Measurements from ENCODE around the gene SCRT2. TPM values are rescaled to one million over a fixed set of nuclear protein-coding genes. Genes with fewer than 3 reads are reported as not detected.

Gene SCRT2
- total RNA-seq, 2 experiments from 2014 or later = not detected

- ATAC-seq (ENCODE audit: low read depth) = no peak
These were observed 2.0 kb downstream of the SCRT2 start for GRCh38 chr20:673603-674001.

GRCh38 chr20:672963-673602 is 2.5 kb downstream of the SCRT2 start:
- ATAC-seq (ENCODE audit: low read depth) (no peak), DNase-seq (no peak)
- Mint-ChIP-seq H3K27ac (no peak overlapping the region), H3K4me3 (no peak overlapping the region), H3K36me3 (no peaks in the 10 kb centered on the region), H3K9me3 (no peaks in the 10 kb centered on the region), H3K27me3 (peaks cover 66% of the 10 kb centered on the region), H3K4me1 (peaks cover 14% of the 10 kb centered on the region)
- POLR2A ChIA-PET = no interaction called here

More at GRCh38 chr20:673603-674001, 2.0 kb downstream of the SCRT2 start:
- DNase-seq = no peak
- no peaks in the 10 kb centered on the region for H3K36me3 Mint-ChIP-seq
- H3K4me1 Mint-ChIP-seq = peaks cover 14% of the 10 kb centered on the region
- H3K4me3 Mint-ChIP-seq = no peak overlapping the region
- POLR2A ChIA-PET = no interaction called here
- peaks cover 64% of the 10 kb centered on the region for H3K27me3 Mint-ChIP-seq
- H3K27ac Mint-ChIP-seq = no peak overlapping the region
- H3K9me3 Mint-ChIP-seq = no peaks in the 10 kb centered on the region

GRCh38 chr20:671252-672030 is 4.2 kb downstream of the SCRT2 start:
- H3K4me3 Mint-ChIP-seq = no peak overlapping the region
- peaks cover 16% of the 10 kb centered on the region for H3K4me1 Mint-ChIP-seq
- peaks cover 62% of the 10 kb centered on the region for H3K27me3 Mint-ChIP-seq
- ATAC-seq (ENCODE audit: low read depth) = no peak
- H3K36me3 Mint-ChIP-seq = no peaks in the 10 kb centered on the region
- H3K27ac Mint-ChIP-seq = peak overlapping the region; percentile 9
- POLR2A ChIA-PET = no interaction called here
- no peaks in the 10 kb centered on the region for H3K9me3 Mint-ChIP-seq
- DNase-seq = no peak

- peaks cover 63% of the 10 kb centered on the region for H3K27me3 Mint-ChIP-seq
- no peaks in the 10 kb centered on the region for H3K36me3 Mint-ChIP-seq
- H3K9me3 Mint-ChIP-seq = no peaks in the 10 kb centered on the region
- no peak for ATAC-seq (ENCODE audit: low read depth)
- H3K4me3 Mint-ChIP-seq = no peak overlapping the region
- H3K27ac Mint-ChIP-seq = no peak overlapping the region
- no peak for DNase-seq
- POLR2A ChIA-PET = no interaction called here
- H3K4me1 Mint-ChIP-seq = peaks cover 11% of the 10 kb centered on the region
These were observed 6.0 kb downstream of the SCRT2 start for GRCh38 chr20:669573-669972.

DNA sequence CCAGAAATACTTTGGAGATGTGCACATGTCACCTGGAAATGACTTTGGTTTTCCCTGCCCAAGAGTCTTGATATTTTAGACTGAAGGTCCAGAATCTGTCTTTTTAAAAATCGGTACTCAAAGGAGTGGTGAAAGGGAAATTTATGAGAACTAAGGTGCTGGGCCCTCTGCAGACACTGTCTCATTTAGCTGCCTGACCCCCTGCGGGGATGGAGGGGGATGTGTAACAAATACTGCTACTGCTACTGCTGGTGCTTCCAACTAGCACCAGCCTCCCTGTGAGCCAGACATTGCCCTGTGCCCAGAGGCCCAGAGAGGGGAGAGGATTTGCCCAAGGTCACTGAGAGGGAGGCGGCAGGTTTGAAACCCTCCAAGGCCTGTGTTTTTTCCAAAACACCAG is 7.0 kb downstream of the SCRT2 start:
- ATAC-seq (ENCODE audit: low read depth) = no peak
- Mint-ChIP-seq H3K36me3 (no peaks in the 10 kb centered on the region), H3K9me3 (no peaks in the 10 kb centered on the region), H3K27ac (no peak overlapping the region), H3K4me1 (peaks cover 13% of the 10 kb centered on the region), H3K27me3 (peaks cover 56% of the 10 kb centered on the region), H3K4me3 (no peak overlapping the region)
- DNase-seq = no peak
- POLR2A ChIA-PET = no interaction called here

DNA sequence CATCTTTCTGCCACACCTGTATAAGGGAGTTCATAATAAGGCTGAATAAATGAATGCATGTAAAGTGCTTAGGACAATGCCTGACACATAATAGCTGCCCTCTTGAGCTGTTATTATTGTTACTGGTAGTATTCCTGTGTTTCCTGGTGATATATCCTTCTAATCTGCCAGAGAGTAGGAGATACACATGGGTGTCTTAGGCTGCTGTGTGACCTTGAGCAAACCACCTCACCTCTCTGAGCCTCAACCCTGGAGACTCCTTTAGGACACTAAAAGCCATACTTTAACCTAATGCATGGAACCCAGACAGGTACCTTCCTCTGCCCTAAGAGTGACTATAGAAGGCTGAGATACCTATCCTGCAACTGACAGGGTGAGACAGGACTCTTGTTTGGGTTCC is 7.6 kb downstream of the SCRT2 start:
- peaks cover 15% of the 10 kb centered on the region for H3K4me1 Mint-ChIP-seq
- no peaks in the 10 kb centered on the region for H3K9me3 Mint-ChIP-seq
- ATAC-seq (ENCODE audit: low read depth) = no peak
- no peak overlapping the region for H3K27ac Mint-ChIP-seq
- DNase-seq = no peak
- no peak overlapping the region for H3K4me3 Mint-ChIP-seq
- peaks cover 54% of the 10 kb centered on the region for H3K27me3 Mint-ChIP-seq
- POLR2A ChIA-PET = no interaction called here
- no peaks in the 10 kb centered on the region for H3K36me3 Mint-ChIP-seq

GRCh38 chr20:667351-668034 is 8.1 kb downstream of the SCRT2 start:
- Mint-ChIP-seq H3K27me3 (peaks cover 55% of the 10 kb centered on the region), H3K4me3 (no peak overlapping the region), H3K27ac (no peak overlapping the region), H3K9me3 (no peaks in the 10 kb centered on the region), H3K4me1 (peaks cover 20% of the 10 kb centered on the region), H3K36me3 (no peaks in the 10 kb centered on the region)
- POLR2A ChIA-PET = no interaction called here
- DNase-seq (peak; percentile 76), ATAC-seq (ENCODE audit: low read depth) (peak; percentile 52)

- Mint-ChIP-seq H3K27me3 (peaks cover 53% of the 10 kb centered on the region), H3K4me3 (no peak overlapping the region), H3K36me3 (no peaks in the 10 kb centered on the region), H3K27ac (no peak overlapping the region), H3K9me3 (no peaks in the 10 kb centered on the region), H3K4me1 (peaks cover 17% of the 10 kb centered on the region)
- ATAC-seq (ENCODE audit: low read depth) (no peak), DNase-seq (no peak)
- POLR2A ChIA-PET = no interaction called here
These were observed 8.7 kb downstream of the SCRT2 start for GRCh38 chr20:666877-667276.

GRCh38 chr20:665276-665675 is 10.3 kb downstream of the SCRT2 start:
- DNase-seq (no peak), ATAC-seq (ENCODE audit: low read depth) (no peak)
- Mint-ChIP-seq H3K4me1 (peaks cover 13% of the 10 kb centered on the region), H3K27ac (no peak overlapping the region), H3K9me3 (no peaks in the 10 kb centered on the region), H3K36me3 (no peaks in the 10 kb centered on the region), H3K4me3 (no peak overlapping the region), H3K27me3 (peaks cover 60% of the 10 kb centered on the region)
- POLR2A ChIA-PET = no interaction called here

GRCh38 chr20:664576-664975 is 11.0 kb downstream of the SCRT2 start:
- no peak for ATAC-seq (ENCODE audit: low read depth)
- H3K27me3 Mint-ChIP-seq = peaks cover 64% of the 10 kb centered on the region
- no peak for DNase-seq
- no peaks in the 10 kb centered on the region for H3K36me3 Mint-ChIP-seq
- POLR2A ChIA-PET = no interaction called here
- no peak overlapping the region for H3K27ac Mint-ChIP-seq
- H3K9me3 Mint-ChIP-seq = no peaks in the 10 kb centered on the region
- H3K4me3 Mint-ChIP-seq = no peak overlapping the region
- H3K4me1 Mint-ChIP-seq = peaks cover 13% of the 10 kb centered on the region

DNA sequence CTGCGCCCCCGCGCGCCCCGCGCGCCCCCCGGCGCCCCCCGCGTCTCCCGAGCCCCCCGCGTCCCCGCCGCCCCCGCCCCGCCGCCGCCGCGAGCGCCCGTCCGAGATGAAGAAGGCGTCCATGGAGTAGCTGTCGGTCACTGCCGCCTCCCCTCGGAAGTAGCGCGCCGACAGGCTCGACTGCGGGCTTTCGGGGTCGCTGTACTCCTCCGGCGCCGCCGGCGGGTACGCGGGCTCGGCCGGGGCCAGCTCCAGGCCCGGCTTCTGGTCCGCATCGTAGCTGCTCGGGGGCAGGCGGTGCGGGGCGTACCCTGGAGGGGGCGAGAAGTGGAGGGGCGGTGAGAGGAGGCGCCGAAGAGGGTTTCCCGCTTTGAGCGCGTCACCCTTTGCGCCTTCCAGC is 11.5 kb downstream of the SCRT2 start:
- H3K36me3 Mint-ChIP-seq = no peaks in the 10 kb centered on the region
- peaks cover 69% of the 10 kb centered on the region for H3K27me3 Mint-ChIP-seq
- no peaks in the 10 kb centered on the region for H3K9me3 Mint-ChIP-seq
- peaks cover 13% of the 10 kb centered on the region for H3K4me1 Mint-ChIP-seq
- no peak overlapping the region for H3K27ac Mint-ChIP-seq
- no peak overlapping the region for H3K4me3 Mint-ChIP-seq
- POLR2A ChIA-PET = no interaction called here
- DNase-seq = no peak
- ATAC-seq (ENCODE audit: low read depth) = no peak

- peaks cover 67% of the 10 kb centered on the region for H3K27me3 Mint-ChIP-seq
- peak overlapping the region; percentile 61 for H3K27ac Mint-ChIP-seq
- H3K36me3 Mint-ChIP-seq = no peaks in the 10 kb centered on the region
- H3K9me3 Mint-ChIP-seq = no peaks in the 10 kb centered on the region
- DNase-seq = peak; percentile 48
- POLR2A ChIA-PET = no interaction called here
- peak; percentile 33 for ATAC-seq (ENCODE audit: low read depth)
- peaks cover 13% of the 10 kb centered on the region for H3K4me1 Mint-ChIP-seq
- peak overlapping the region; percentile 42 for H3K4me3 Mint-ChIP-seq
These were observed 12.1 kb downstream of the SCRT2 start for GRCh38 chr20:663315-664090.

Data from activated naive CD8-positive, alpha-beta T cell treated with anti-CD3 and anti-CD28 coated beads, Interleukin-2, amount 10 ng/mL, durations not matched to agents 7 days and 5 days (primary cell).